PC-9 (cell line): ENCODE measurements around the gene HPN.

Source experiments
- EZH2 ChIP-seq: fragments of 200-600 bp; sonication (generic); IDR thresholded peaks from 2 replicates; pipeline ENCODE4 v1.8.0; 2017; ENCODE audit warnings: antibody characterized with exemption, low read depth
- TF ChIP-seq, protein P1 (sequence below): fragments of 200-600 bp; sonication (generic); conservative IDR thresholded peaks from 2 replicates; pipeline ENCODE4 v1.6.1; 2017; ENCODE audit warnings: mixed run types, antibody characterized with exemption, mild to moderate bottlenecking, moderate library complexity

DNA sequence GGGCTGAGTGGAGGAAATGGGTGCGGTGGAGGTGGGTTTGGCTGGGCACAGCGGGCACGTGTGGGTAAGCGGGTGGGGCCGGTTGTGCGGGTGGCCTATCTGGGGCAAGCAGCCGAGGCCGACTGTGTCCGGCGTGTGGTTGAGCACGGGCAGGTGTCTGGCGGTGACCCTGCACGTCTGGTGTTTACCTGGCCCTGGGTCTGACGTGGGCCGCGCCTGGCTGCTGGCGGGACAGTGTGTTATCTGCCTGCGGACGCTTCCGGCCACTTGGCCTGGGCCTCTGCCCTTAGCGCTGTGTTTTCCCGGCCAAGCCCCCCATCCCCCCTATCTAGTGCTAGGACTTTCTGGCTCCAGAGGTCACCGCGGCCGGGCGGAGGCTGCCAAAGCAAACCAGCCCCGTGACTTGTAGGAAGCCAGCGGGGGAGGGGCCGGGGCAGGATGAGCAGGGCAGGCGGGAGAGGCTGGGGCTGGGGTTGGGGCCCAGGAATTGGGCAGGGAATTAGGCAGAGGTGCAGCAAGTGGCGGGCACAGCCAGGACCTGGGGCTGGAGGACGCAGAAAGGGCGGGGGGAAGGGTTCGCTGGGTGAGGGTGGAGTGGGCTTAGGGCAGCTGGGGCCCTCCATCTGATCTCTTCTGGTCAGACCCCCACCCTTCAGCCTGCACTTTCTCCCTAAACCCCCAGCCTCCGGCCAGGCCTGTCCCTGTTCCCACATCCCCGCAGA is 534 bp upstream of the HPN start:
- TF ChIP-seq, protein P1, sequence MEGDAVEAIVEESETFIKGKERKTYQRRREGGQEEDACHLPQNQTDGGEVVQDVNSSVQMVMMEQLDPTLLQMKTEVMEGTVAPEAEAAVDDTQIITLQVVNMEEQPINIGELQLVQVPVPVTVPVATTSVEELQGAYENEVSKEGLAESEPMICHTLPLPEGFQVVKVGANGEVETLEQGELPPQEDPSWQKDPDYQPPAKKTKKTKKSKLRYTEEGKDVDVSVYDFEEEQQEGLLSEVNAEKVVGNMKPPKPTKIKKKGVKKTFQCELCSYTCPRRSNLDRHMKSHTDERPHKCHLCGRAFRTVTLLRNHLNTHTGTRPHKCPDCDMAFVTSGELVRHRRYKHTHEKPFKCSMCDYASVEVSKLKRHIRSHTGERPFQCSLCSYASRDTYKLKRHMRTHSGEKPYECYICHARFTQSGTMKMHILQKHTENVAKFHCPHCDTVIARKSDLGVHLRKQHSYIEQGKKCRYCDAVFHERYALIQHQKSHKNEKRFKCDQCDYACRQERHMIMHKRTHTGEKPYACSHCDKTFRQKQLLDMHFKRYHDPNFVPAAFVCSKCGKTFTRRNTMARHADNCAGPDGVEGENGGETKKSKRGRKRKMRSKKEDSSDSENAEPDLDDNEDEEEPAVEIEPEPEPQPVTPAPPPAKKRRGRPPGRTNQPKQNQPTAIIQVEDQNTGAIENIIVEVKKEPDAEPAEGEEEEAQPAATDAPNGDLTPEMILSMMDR, result no peak
- TF ChIP-seq EZH2, result no peak
